CD4-positive, alpha-beta T cell treated with Interleukin-17A for 4 hours (primary cell): Measurements from ENCODE around the gene NKIRAS2.

Source experiments
- DNase-seq: peaks from one replicate; pipeline ENCODE4 v3.0.0-alpha.2; 2020; ENCODE audit warnings: mixed read lengths

Gene NKIRAS2

DNA sequence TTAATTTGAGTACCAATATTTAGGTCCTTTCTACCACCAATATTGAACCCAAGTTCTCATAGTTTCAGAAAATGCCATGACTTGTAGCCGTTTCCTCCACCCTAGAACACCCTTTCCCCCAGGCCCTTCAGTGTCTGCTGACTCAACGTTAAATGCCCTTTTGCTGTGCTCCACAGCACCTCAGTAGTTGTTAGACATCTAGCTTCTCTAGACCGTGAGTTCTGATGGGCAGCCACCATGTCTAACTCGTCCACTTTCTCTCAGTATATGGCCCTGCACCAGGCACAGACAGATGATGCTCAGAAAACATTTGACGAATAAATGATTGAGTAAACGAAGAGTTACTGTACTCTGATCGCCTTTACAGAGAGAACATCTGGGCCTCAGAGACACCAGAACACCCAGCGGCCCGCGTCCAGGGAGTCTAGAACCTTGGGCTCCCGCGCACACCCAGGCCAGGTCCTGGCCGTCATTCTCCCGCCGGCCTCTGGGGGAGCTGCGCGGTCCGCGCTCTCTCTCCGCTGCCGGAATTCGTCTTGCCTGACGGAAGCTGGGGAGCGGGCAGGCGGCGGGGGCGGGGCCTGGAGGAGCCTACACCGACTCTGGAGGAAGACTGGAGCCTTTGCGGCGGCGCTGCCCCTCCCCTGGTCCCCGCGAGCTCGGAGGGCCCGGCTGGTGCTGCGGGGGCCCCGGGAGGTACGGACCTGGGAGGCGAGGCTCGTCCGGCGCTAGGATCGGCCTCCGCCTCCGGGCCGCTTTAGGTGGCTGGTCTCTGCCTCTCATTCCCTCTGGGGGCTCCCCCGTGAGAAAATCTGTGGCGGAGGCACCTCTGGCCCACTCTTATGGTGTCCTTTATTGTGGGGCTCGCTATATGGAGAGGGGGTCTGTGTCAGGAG is at the start of gene NKIRAS2:
Gene NKIRAS2 (plus strand): TSS at position 582 of the 896 bp plus-strand sequence. CDS start 1,488 bp downstream, outside the sequence.
- peak; percentile 95 for DNase-seq

DNA sequence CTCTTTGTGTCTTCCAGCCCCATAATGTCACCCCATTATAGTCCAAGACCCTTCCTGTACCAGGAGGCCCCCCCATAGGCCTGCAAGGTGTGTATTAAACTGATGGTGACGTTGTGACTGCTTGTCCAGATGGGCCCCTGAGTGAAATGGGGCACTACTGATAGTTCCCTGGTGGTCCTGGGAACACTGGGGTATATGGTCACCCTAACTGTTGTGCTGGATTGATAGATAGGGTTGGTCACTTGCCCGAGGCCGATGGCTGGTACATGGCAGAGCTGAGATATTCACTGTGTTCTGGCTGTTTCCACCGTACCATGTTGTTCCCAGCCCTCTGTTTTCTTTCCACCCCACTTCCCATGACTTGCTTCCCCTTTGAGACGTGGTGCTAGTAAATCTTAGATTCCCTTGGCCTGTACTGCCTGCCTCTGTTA is 49.0 kb upstream of the NKIRAS2 start:
- DNase-seq, result no peak

DNA sequence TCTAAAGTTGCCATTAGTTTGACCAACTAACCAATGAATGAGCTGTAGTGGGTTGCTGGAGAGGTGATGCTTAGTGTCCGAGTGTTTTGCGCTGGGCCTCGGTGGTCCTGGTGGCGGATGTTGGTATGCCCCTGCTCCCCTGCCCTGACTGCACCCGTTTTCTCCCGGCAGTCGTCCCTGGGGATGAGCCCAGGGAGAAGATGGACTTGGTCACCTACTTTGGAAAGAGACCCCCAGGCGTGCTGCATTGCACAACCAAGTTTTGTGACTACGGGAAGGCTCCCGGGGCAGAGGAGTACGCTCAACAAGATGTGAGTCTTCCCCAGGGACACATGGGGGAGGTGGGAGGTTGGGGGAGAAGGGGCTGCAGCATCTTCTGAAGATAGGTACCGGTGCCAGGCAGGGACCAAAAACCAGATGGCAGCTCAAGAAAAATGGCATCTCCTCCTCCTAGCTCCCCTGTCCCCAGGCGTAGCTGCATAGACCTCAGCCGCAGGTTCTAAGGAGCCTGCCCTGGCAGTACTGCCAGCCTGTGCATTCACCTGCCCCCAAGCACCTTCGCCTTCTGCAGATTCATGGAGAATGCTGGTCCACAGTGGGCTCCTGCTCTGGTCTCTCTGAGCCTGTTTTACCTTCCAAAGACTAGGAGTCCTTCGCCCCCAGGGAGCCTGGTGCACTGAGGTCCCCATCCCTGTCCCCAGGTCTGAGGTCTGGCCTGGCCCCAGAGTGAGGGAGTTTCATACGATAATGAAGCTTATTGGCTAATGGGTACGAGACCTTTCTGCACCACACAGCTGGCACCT is 48.0 kb upstream of the NKIRAS2 start:
- DNase-seq, result no peak

DNA sequence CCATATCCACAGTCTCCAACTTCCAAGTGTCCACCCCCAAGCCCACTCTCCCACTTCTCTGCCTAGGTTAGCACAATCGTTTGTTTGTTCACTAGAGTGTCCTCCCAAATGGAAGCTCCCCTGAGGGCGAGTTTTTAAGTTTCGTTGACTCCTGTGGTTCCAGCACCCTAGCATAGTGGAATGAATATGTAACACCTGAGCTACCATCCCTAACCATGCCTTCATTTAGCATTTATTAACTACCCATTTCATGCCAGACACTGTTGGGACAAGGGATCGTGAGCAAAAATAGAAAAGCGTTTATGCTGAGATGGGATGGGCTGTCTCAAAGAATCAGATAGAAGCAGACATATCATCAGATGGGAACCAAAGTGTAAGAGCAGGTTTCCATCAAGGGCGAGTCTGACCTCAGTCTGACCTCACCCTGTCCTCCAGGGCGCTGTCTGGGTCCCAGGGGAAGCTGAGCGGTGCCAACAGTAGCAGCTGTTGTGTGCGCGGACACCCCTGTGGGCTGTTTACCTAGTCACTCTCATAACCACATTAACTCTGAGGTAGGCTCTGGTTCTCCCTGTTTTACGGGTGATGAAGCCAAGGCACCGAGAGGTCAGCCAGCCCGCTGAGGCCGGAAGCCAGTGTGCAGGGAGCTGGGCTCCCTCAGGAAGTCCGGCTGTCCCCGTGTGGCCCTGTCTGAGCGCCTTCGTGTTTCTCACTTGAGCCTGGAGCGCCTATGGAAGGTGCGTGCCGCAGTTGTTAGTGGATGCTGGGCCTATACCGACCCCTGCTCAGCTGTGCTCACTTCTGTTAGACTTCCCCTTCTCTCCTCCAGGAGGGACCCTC is 47.1 kb upstream of the NKIRAS2 start:
- no peak for DNase-seq

DNA sequence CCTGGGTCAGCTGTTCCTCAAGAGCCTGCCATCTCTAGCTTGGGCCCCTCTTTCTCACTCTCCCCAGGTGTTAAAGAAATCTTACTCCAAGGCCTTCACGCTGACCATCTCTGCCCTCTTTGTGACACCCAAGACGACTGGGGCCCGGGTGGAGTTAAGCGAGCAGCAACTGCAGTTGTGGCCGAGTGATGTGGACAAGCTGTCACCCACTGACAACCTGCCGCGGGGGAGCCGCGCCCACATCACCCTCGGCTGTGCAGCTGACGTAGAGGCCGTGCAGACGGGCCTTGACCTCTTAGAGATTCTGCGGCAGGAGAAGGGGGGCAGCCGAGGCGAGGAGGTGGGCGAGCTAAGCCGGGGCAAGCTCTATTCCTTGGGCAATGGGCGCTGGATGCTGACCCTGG is 46.5 kb upstream of the NKIRAS2 start:
- DNase-seq, result no peak

DNA sequence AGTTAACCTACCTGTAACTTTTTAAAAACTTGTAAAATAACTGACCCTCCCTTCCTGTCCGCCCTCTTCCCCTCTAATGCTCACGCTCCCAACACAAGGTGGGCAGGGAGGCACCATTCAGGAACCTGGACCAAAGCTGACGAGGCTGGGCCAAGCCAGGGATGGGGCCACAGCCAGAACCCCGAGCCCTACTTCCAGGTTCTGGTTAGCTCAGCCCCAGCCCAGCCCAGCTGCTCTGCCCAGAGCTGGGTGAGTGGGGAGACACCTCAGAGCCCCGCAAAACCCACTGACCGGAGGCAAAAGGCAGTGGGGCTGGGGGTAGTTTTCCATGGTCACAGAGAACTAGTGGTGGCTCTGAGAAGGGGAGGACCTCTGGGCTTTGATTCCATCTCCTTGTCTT is 45.9 kb upstream of the NKIRAS2 start:
- no peak for DNase-seq

DNA sequence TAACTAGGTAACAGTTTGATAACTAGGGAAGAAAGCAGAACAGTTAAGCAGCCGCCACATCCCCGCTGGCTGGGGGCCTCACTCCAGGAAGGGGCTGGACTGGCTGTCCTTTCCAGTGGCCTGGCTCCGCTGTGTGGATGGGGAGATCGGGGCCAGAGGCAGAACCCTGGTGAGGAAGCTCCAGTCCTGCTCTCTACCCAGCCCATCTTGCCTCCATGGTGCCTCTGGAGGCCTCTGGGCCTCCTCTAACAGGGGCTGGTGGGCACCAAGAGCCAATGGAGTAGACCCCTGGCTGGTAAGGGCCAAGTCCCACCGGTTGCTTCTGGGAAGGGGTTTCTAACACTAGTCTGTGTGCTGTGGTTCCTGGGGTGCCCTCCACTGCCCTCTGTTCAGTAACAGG is 45.2 kb upstream of the NKIRAS2 start:
- DNase-seq, result no peak

DNA sequence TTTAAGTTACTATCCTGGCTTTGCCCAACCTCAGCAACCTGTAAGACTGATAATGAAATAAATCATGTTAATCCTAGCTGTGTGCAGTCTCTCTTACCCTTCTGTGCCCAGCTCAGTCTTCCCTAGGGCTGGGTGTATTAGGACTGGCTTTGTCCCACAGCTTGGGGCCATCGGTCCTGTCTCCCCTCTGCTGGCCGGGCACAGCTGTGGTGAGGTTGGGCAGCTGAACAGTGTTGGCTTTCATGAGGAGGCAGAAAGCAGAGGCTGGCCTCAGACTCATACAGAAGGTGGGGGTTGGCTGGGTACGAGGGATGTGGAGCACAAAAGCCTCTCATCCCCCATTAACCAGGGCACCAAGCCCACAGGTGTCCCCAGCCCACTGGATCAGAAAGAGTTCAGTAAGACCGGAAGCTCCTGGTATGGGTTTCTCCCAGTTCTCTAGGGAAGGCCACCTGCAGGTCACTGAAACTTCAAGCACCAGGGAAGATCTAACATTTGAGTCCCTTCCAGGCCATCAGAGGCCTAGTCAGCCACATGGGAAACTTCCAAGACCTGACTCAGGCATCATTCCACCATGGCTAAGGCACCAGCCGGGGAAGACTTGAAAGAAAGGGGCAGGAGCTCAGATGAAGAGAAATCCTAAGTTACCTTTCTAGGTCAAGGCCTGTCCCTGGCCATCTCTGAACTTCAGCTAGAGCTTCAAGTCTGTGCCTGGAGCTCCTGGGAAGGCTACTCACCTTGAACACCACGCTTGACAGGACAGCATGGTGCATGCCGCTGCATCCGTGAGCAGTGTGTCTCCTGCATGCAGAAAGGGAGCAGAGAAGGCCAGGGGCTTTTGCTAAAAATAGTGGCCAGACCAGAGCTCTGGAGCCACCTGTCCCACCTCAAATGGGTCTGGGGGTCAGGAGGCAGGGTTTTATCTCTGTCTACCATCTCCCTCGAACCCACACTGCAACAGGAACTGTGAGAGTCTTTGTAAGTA is 44.5 kb upstream of the NKIRAS2 start:
- no peak for DNase-seq

DNA sequence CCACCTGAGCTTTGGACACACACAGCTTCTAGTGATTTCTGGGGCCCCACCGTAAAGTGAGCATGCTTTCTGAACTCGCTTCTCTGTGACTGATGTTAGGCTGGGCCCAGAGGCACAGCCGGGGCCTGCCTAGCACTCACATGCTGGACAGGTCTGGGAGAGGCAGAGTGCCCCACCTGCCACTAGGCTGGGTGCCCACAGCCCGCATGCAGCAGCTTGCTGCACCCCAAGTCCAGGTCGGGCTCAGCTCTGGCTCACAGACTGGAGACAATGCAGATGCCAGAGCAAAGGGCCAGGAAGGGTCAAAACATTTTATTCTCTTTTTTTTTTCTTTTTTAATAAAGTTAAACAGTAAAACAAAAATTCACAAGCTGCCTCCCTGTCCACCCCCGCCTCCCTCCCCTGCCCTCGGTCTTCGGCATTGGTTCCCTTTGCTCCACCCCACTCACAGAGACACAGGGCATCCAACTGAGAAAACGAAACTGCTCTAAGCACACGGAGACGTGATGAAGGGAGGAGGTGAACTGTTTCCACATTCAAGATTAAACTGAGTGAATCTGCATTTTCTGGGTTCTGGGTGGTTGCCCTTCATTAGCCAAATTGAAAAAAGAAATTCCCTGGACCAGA is 43.6 kb upstream of the NKIRAS2 start:
- DNase-seq, result no peak

DNA sequence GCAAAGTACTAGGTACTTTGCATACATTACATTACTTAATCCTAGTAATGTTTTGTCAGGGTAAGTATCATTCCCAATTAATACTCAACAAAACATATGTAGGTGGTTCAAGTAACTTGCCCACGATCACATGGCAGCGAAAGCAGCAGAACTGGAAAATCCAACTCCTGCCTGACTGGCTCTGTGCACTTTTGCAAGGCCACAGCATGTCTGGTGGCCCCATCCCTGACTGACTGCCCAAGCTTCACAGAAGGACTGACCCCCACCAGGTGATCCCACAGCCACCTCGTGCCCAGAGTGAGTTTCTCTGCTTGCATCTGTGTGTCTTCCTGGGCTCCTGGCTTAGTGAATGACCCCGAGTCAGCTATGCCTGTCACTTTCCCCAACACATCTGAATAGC is 41.9 kb upstream of the NKIRAS2 start:
- DNase-seq, result no peak

DNA sequence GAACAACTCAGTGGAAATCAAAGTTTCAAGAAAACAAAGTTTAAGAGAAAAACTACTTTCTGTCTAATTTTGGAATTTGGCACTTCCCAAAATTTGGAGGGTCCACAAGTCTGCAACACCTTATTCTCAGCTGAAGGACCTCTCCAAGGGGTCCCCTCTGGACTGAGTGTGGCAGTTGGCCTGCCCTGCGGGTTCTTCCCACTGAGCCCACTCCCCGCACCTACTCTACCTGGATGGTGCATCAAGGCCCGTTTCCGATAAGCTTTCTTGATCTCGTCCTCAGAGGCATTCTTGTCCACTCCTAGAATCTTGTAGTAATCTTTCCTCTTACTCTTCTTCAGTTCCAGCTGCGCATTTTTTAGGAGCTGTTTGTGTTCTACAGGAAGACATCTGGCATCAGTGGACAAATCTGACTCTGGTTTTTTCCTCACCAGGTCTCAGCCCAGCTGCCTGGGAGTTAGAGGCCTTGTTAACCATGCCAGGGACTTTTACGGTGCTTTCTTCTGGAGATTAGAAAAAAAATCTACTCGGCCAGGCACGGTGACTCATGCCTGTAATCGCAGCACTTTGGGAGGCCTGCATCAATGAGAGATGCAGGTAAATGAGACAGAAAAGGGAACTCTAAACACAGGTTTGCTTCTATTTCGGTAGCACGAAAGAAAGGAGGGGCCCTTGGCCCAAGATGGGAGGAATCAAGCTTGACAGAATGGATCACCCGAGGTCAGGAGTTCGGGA is 37.7 kb upstream of the NKIRAS2 start:
- DNase-seq, result no peak

DNA sequence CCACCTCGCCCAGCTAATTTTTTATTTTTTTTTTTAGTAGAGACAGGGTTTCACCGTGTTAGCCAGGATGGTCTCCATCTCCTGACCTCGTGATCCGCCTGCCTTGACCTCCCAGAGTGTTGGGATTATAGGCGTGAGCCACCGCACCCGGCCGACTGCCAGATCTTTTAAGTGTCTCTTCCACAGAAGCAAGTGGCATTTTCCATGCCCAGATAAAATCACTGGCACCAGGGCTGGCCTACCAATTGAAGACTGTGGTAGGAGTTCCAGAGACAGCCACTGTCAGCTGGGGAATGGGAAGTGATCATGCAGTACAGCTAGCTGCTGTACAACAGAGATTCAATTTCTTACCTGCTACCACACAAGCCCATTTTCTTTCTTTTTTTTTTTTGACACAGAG is 35.4 kb upstream of the NKIRAS2 start:
- DNase-seq, result no peak

DNA sequence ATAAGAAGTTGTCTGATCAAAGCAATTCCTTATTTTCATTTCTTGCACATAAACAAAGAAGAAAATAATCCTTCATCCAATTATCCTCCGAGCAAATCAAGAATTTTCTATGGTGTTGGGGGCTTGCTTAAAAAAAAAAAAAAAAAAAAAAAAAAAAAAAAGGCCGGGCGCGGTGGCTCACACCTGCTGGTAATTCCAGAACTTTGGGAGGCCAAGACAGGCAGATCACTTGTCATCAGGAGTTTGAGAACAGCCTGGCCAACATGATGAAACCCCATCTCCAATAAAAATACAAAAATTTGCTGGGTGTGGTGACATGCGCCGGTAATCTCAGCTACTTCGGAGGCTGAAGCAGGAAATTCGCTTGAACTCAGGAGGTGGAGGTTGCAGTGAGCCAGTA is 34.0 kb upstream of the NKIRAS2 start:
- no peak for DNase-seq

DNA sequence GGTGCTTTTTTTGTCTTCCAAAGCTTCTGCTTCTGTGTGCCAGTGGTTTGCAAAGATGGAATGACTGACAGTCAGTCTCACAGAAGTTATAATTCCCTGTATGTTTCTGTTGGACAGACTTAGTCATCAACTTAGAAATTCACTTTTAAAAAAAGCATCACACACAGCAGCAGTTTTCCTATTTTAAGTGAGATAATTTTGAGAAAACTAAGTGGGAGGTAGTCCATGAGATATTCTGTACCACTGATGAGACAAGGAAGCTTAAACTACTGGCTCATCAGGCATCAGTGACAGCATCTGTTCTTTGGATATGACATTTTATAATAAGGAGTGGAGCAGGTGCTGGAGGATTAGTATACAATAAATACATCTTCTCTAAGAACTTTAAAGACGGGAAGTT is 33.3 kb upstream of the NKIRAS2 start:
- no peak for DNase-seq

DNA sequence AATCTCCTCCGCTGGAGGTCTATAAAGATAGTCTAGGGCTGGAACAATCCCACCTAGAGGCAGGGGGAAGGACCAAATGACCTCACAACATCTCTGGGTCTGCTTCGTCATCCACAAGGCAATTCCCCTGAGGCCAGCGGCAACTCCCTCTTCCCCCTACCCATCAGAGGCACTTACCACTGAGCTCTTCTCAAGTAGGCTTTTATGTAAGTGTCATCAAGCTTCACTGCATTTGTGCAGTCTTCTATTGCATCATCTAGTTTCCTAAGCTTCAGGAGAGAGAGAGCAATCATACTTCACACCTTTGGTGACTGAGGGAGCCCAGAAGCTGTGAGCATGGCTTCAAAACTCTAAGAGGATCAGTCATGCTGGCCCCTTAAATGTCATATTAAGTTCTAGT is 32.2 kb upstream of the NKIRAS2 start:
- DNase-seq, result no peak

DNA sequence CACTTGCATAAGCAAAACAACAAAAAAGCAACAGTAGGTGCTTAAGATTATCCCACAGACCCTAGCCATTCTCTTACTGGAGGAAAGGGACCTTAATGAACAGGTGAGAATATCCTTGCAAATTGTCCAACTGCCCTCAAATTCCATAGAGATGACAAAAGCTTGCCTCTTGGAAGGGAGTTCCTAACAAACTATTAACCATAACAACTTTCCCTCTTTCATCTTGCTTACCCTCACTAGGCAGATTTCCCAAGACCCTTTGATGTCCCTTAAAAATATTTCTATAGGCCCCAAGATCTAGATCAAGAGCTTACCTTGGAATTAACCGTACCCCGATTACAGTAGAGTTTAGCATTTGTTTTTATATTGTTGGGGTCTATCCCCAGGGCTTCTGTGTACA is 31.5 kb upstream of the NKIRAS2 start:
- no peak for DNase-seq

DNA sequence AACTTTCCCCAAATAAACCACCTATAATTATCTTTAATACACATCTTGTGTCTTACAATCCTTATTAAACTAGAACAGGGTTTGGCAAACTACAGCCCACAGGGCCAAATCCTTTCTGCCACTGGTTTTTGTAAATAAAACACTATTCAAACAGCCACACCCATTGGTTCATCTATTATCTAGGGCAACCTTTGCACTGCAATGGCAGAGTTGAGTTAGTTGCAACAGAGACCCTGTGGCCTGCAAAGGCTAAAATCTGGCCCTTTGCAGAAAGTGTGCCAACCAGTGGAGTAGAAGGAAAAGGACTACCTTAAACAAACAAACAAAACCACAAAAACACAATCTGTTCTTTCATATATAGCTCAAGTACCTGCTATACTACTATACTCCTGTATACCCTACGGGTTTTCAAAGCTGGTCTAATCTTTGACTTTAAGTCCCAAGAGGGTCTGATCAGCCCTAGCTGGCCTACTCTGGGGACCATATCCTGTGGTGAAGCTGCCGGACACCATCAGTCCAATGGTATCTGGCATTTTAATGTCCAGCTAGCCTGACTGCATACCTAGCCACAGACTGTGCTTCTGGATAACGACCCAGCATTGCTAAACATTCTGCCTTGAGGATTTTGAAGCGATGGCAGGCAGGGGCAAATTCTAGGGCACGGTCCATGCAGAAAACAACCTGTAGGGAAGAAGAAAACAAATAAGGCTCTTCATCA is 30.0 kb upstream of the NKIRAS2 start:
- DNase-seq, result no peak

DNA sequence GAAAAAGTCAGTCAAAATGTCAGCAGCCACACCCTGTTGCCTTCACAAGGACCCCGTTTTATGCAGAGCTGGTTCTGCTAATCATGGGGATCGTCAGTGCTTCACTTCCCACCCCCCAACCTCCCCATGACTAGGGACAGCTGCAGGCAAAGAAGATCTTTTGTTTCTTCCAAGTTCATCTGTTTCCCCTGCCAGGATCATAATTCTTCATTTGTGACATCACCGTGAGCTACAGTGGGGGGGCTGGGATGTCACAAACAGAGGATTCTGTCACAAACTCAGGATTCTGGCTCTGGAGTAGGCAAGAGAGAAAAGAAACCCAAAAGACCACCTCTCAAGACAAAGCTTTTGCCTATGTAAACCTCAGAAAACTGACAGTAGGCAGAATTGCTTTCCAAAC is 27.3 kb upstream of the NKIRAS2 start:
- no peak for DNase-seq

DNA sequence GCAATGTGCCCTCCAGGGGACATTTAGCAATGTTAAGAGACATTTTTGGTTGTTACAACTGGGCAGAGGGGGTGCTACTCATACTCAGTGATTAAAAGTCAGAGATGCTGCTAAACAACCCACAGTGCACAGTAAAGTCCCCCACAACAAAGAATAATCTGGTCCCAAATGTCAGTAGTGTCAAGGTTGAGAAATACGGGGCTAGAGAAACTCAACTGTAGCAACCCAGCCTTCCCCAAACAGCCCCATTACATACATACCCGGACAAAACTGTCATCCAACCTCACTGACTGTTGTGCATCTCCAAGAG is 23.1 kb upstream of the NKIRAS2 start:
- DNase-seq, result no peak

DNA sequence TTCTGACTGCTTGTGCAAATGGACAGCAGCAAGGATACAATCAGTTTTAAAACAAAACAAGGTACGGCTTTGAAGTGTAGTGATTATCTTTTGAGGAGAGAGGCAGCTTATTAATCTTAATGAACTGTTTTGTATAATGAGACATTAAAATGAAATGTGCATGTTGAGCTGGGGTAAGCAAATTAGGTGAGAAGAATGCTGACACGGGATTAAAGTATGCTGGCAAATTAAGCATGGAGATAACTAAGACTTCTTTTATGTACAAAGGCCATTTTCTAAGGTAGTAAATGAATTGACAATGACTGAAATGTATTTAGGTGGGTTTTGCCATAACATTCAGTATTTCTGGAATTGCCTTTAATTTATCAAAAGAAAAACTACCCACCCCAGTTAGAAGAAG is 21.4 kb upstream of the NKIRAS2 start:
- DNase-seq, result no peak
